ENCODE data around the gene ABCB4. TPM values are rescaled to one million over a fixed set of nuclear protein-coding genes. Genes with fewer than 3 reads are reported as not detected.

The ABCB4 gene
- total RNA-seq, 4 donors from 2014 or later, result 0.38 to 0.84 (median 0.61) TPM

DNA sequence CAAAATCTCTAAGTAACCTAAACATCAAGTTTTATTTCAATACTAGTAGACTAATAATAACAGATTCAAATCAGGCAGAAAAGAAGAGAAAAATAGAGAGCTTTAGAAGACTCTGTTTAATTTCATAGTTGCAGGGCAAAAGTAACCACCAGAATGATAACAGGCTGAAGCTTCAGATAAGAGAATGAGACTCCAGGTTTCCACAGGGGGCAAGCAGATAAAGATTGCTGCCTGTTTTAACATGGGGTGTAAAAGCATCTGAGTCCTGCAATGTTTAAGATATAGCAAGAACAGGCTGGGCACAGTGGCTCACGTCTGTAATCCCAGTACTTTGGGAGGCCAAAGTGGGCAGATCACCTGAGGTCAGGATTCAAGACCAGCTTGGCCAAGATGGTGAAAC is 119.0 kb downstream of the ABCB4 start:
- ATAC-seq (ENCODE audit: low FRiP score) (no peak), DNase-seq (ENCODE audit: low spot score) (no peak)
- TF ChIP-seq, protein P1, sequence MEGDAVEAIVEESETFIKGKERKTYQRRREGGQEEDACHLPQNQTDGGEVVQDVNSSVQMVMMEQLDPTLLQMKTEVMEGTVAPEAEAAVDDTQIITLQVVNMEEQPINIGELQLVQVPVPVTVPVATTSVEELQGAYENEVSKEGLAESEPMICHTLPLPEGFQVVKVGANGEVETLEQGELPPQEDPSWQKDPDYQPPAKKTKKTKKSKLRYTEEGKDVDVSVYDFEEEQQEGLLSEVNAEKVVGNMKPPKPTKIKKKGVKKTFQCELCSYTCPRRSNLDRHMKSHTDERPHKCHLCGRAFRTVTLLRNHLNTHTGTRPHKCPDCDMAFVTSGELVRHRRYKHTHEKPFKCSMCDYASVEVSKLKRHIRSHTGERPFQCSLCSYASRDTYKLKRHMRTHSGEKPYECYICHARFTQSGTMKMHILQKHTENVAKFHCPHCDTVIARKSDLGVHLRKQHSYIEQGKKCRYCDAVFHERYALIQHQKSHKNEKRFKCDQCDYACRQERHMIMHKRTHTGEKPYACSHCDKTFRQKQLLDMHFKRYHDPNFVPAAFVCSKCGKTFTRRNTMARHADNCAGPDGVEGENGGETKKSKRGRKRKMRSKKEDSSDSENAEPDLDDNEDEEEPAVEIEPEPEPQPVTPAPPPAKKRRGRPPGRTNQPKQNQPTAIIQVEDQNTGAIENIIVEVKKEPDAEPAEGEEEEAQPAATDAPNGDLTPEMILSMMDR (IDR thresholded peaks at IDR 0.05), result no peak

DNA sequence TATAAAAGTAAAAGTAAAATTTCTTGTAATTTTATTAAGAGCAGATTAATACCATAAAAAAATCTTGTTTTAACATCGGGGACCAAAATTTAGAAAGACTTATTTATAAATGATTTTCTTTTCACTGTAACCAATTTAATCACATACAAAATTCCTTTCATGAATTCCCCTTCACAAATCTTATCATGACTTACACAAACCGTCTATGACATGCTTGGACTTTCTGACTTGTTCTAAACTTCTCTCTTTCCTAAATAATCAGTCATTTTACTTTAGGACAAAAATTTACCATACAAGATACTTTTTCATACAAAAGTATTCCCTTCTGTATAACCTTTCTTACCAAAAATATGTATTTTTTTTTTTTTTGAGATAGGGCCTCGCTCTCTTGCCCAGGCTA is 120.7 kb downstream of the ABCB4 start:
- no peak for ATAC-seq (ENCODE audit: low FRiP score)
- TF ChIP-seq, protein P1 (IDR thresholded peaks at IDR 0.05), result no peak

More for the DNA sequence above, 120.7 kb downstream of the ABCB4 start:
- no peak for DNase-seq (ENCODE audit: low spot score)

Other genes starting within 250 kb of the ABCB4 start
- gene CROT, start 130.0 kb downstream of the ABCB4 start, total RNA-seq, result 10 to 100 TPM in 3 of 4 donors, 1 to 10 TPM in 1; 3.0 to 29.5 (median 11.9) TPM
- gene ABCB1, start 125.2 kb upstream of the ABCB4 start, total RNA-seq, result 10 to 100 TPM in 3 of 4 donors, 1 to 10 TPM in 1; 5.8 to 21.1 (median 11.9) TPM
- gene RUNDC3B, start 152.7 kb upstream of the ABCB4 start, total RNA-seq, result 1 to 10 TPM; 1.8 to 8.2 (median 3.3) TPM